Measurements from ENCODE around the gene ZNF766.

DNA sequence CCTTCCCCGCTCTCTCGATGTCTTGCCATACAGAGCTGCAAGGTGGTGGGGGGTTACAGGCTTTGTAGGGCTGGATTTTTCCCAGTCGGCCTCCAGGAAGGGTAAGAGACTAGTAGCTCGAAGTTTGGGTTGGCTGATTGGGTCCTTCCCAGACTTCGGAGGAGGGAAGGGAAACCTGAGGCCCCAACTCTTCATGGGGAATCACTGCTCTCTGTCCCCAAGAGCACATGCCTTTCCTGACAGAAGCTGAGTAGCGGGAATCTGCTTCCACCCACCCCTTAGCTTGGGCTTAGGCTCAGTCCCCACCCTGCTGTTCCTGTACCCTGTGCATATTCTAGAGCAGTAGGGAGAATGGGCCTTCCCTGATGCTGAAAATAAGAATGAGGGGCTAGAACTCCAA is 39.9 kb upstream of the ZNF766 start:
- TF ChIP-seq POLR2AphosphoS5 (IDR thresholded peaks at IDR 0.05; ENCODE audit: low read depth, low read length) (peak; percentile 63; the same call in 1 of the 2 replicates), POLR2A (IDR thresholded peaks at IDR 0.05; ENCODE audit: low read depth, low read length) (no peak), POU2F2 (IDR thresholded peaks at IDR 0.05; ENCODE audit: low read depth, low read length) (no peak), SPI1 (IDR thresholded peaks at IDR 0.05; ENCODE audit: low read depth, low read length) (no peak), TAF1 (IDR thresholded peaks at IDR 0.05; ENCODE audit: low read depth, low read length) (no peak)

Data from GM12891 (cell line).